ENCODE data around the gene IPO9. TPM values are rescaled to one million over a fixed set of nuclear protein-coding genes. Genes with fewer than 3 reads are reported as not detected.

Gene IPO9
- total RNA-seq, 2 donors from 2014 or later, result 11.7 to 12.2 TPM

GRCh38 chr1:201870397-201870796 lies 41.4 kb downstream of the IPO9 start:
- ATAC-seq (no peak), DNase-seq (no peak)
- 89 to 92% methylated on average over 10 of the region's 10 CpGs for WGBS, 2 donors
- intact Hi-C loops (cut with DNase I), result no loop called here
- H3K4me1 ChIP-seq, result no peaks in the 10 kb centered on the region
- TF ChIP-seq POLR2A (IDR thresholded peaks at IDR 0.05) (no peak), CTCF (IDR thresholded peaks at IDR 0.05) (no peak)
- H3K27ac ChIP-seq, result no peak overlapping the region
- H3K27me3 ChIP-seq, result no peaks in the 10 kb centered on the region
- H3K36me3 ChIP-seq (replicated peaks in 1 of 2; ENCODE audit: insufficient read depth in 1 of 2, low read depth in 2 of 2), result peaks cover 4 to 43% of the 10 kb centered on the region in 2 donors
- no peak overlapping the region for H3K4me3 ChIP-seq
- H3K9me3 ChIP-seq, result no peaks in the 10 kb centered on the region

GRCh38 chr1:201874672-201875071 lies 45.7 kb downstream of the IPO9 start:
- H3K36me3 ChIP-seq (replicated peaks in 1 of 2; ENCODE audit: insufficient read depth in 1 of 2, low read depth in 2 of 2), result peaks cover 2 to 31% of the 10 kb centered on the region in 2 donors
- no peak for ATAC-seq
- DNase-seq, result no peak

GRCh38 chr1:201876148-201876818 lies 47.3 kb downstream of the IPO9 start:
- intact Hi-C loops (cut with DNase I), result no loop called here

More at GRCh38 chr1:201874672-201875071, 45.7 kb downstream of the IPO9 start:
- Histone ChIP-seq H3K27me3 (no peaks in the 10 kb centered on the region), H3K9me3 (no peaks in the 10 kb centered on the region), H3K4me1 (peaks cover 4% of the 10 kb centered on the region), H3K27ac (no peak overlapping the region), H3K4me3 (no peak overlapping the region)
- no peak for TF ChIP-seq POLR2A (IDR thresholded peaks at IDR 0.05)
- TF ChIP-seq CTCF (IDR thresholded peaks at IDR 0.05), result no peak
- intact Hi-C loops (cut with DNase I), result no loop called here
- WGBS, 2 donors, result 93 to 100% methylated on average over 1 of the region's 1 CpG

GRCh38 chr1:201877877-201878401 lies 49.0 kb downstream of the IPO9 start:
- WGBS, 2 donors, result 33 to 35% methylated on average over 6 of the region's 6 CpGs
- Histone ChIP-seq H3K4me1 (peaks cover 4% of the 10 kb centered on the region), H3K4me3 (no peak overlapping the region), H3K36me3 (replicated peaks in 1 of 2; ENCODE audit: insufficient read depth in 1 of 2, low read depth in 2 of 2) (peaks cover 0 to 5% of the 10 kb centered on the region in 2 donors), H3K27ac (no peak overlapping the region), H3K27me3 (no peaks in the 10 kb centered on the region), H3K9me3 (no peaks in the 10 kb centered on the region)
- TF ChIP-seq CTCF (IDR thresholded peaks at IDR 0.05) (peak; percentile 33 to 68 (median 64)), POLR2A (IDR thresholded peaks at IDR 0.05) (no peak)
- peak; percentile 75 for ATAC-seq
- intact Hi-C loops (cut with DNase I), result no loop called here
- DNase-seq, result peak; percentile 32 to 48 (median 34)

More at GRCh38 chr1:201876148-201876818, 47.3 kb downstream of the IPO9 start:
- DNase-seq, result no peak
- ATAC-seq, result no peak
- H3K4me3 ChIP-seq, result no peak overlapping the region
- WGBS, 2 donors, result 70 to 83% methylated on average over 8 of the region's 8 CpGs
- H3K27ac ChIP-seq, result no peak overlapping the region
- peaks cover 4% of the 10 kb centered on the region for H3K4me1 ChIP-seq
- peaks cover 0 to 18% of the 10 kb centered on the region in 2 donors for H3K36me3 ChIP-seq (replicated peaks in 1 of 2; ENCODE audit: insufficient read depth in 1 of 2, low read depth in 2 of 2)
- no peak for TF ChIP-seq POLR2A (IDR thresholded peaks at IDR 0.05)
- peak in 2 of 7 experiments; percentile 5 to 9 for TF ChIP-seq CTCF (IDR thresholded peaks at IDR 0.05)
- no peaks in the 10 kb centered on the region for H3K9me3 ChIP-seq
- no peaks in the 10 kb centered on the region for H3K27me3 ChIP-seq
